ENCODE results near the gene DIS3L2.

DNA sequence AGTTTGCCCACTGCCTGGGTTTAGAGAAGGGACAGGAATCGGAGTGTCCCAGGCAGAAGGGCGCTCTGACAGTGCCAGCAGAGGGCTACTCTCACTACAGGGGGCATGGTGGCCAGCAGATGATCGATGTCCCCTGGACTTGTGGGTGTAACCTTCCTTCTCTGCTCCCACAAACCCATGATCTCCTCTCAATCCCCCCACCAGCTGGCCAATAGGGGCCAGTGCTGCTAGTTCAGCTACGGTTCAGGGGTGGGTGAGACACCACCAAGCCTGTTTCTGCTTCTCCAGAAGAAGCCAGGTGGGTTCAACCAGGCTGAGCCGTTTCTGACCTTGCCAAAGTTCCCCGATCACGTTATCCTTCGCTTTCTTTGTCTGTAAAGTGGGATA, 36.6 kb upstream of the DIS3L2 start:
- TF ChIP-seq RARB (CRISPR knock-in tag; IDR thresholded peaks at IDR 0.05) (no peak), TCF4 (CRISPR knock-in tag; IDR thresholded peaks at IDR 0.05; ENCODE audit: borderline replicate concordance) (no peak), ARNTL (CRISPR knock-in tag; IDR thresholded peaks at IDR 0.05; ENCODE audit: borderline replicate concordance, low read depth) (no peak), ZFP30 (CRISPR knock-in tag; IDR thresholded peaks at IDR 0.05) (no peak), CSDC2 (CRISPR knock-in tag; IDR thresholded peaks at IDR 0.05) (no peak), ZNF8 (CRISPR knock-in tag; IDR thresholded peaks at IDR 0.05) (no peak), ZFP3 (CRISPR knock-in tag; IDR thresholded peaks at IDR 0.05) (no peak), GLIS3 (CRISPR knock-in tag; IDR thresholded peaks at IDR 0.05) (no peak), OSR1 (CRISPR knock-in tag; IDR thresholded peaks at IDR 0.05) (no peak), ESRRG (CRISPR knock-in tag; IDR thresholded peaks at IDR 0.05) (no peak), ZC3H10 (CRISPR knock-in tag; IDR thresholded peaks at IDR 0.05) (no peak)
- TF ChIP-seq, protein P1, sequence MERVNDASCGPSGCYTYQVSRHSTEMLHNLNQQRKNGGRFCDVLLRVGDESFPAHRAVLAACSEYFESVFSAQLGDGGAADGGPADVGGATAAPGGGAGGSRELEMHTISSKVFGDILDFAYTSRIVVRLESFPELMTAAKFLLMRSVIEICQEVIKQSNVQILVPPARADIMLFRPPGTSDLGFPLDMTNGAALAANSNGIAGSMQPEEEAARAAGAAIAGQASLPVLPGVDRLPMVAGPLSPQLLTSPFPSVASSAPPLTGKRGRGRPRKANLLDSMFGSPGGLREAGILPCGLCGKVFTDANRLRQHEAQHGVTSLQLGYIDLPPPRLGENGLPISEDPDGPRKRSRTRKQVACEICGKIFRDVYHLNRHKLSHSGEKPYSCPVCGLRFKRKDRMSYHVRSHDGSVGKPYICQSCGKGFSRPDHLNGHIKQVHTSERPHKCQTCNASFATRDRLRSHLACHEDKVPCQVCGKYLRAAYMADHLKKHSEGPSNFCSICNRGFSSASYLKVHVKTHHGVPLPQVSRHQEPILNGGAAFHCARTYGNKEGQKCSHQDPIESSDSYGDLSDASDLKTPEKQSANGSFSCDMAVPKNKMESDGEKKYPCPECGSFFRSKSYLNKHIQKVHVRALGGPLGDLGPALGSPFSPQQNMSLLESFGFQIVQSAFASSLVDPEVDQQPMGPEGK (CRISPR knock-in tag; IDR thresholded peaks at IDR 0.05; ENCODE audit: borderline replicate concordance), result no peak
- TF ChIP-seq, protein P2, sequence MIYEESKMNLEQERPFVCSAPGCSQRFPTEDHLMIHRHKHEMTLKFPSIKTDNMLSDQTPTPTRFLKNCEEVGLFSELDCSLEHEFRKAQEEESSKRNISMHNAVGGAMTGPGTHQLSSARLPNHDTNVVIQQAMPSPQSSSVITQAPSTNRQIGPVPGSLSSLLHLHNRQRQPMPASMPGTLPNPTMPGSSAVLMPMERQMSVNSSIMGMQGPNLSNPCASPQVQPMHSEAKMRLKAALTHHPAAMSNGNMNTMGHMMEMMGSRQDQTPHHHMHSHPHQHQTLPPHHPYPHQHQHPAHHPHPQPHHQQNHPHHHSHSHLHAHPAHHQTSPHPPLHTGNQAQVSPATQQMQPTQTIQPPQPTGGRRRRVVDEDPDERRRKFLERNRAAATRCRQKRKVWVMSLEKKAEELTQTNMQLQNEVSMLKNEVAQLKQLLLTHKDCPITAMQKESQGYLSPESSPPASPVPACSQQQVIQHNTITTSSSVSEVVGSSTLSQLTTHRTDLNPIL (CRISPR knock-in tag; IDR thresholded peaks at IDR 0.05; ENCODE audit: low read depth), result no peak

Measured in SK-N-SH treated with all-trans-retinoic acid at 6 μM for 48 hours (cell line).